NCI-H774 (cell line): ENCODE results near the gene PRKCE.
"Not testable (repeated sequence)": the region's sequence is repeated elsewhere in the genome, so short reads cannot be mapped to it uniquely, and the experiment has no call there.

ENCODE experiments used
- DNase-seq: peaks from one replicate; lab custom pipeline; 2025; lab: John Stamatoyannopoulos, UW

PRKCE gene

DNA sequence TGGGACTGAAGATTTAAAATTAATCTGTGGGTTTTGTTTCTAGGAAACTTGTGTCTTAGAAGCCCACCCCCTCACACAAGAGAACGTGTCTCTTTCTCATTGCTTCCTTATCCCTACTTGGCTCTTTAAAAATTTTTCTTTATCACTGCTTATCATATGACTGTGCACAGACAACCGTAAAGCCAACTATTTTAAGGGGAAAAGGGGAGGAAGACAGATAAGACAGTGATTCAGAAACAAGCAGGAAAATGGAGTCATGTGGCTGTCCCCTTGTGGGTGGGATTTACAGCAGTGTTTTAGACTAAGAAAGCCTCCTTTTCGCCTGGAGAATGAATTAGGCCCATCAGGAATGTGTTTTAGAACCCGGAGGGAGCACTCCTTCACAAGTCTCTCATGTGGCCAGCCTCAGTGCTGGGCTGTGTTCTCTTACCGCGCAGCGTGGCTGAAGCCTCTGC lies 17.6 kb downstream of the PRKCE start:
- DNase-seq, result no peak

GRCh38 chr2:45670646-45671045 lies 19.2 kb downstream of the PRKCE start:
- DNase-seq, result no peak

DNA sequence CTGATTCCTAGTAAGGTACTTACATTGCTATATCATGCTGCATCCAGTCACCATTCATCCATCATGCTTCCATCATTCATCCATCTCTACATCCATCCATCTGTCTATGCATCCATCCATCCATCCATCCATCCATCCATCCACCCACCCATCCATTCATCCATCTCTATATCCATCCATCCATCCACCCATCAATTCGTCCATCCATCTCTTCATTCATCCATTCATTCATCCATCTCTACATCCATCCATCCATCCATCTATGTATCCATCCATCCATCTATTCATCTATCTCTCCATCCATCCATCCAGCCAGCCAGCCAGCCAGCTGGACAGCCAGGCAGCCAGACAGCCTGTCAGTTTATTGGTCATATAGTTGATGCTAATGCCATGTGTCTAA lies 20.7 kb downstream of the PRKCE start:
- no peak for DNase-seq

- DNase-seq, result no peak
Measured at GRCh38 chr2:45674035-45674816, 22.8 kb downstream of the PRKCE start.

DNA sequence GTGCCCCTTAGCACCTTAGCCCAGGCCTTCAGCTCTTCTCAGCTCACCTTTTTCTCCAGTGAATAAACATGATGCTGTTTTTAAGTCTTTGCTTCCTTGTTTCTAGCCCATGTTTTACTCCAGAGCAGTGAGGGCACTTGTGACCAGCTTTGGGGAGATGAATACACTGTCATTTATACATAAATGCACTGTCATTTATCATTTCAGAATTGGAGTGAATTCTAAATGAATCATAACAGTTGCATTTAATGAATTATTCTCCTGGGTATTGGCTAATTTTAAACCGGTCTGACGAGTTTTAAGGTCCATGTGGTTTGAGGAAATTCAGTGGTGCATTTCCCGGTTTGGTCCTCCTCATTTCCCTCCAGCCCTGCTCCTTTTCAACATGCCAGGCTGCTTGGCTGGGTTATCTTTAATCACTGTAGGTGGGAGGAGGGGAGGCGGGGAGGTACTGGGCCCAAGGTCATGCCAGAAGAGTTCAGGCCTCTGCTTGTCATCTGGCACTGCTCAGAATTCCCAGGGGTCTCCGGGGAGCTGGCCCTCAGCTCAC lies 23.9 kb downstream of the PRKCE start:
- DNase-seq, result peak; percentile 7

GRCh38 chr2:45676088-45676487 lies 24.6 kb downstream of the PRKCE start:
- DNase-seq, result no peak

- DNase-seq, result no peak
Measured at GRCh38 chr2:45678791-45679348, 27.4 kb downstream of the PRKCE start.

DNA sequence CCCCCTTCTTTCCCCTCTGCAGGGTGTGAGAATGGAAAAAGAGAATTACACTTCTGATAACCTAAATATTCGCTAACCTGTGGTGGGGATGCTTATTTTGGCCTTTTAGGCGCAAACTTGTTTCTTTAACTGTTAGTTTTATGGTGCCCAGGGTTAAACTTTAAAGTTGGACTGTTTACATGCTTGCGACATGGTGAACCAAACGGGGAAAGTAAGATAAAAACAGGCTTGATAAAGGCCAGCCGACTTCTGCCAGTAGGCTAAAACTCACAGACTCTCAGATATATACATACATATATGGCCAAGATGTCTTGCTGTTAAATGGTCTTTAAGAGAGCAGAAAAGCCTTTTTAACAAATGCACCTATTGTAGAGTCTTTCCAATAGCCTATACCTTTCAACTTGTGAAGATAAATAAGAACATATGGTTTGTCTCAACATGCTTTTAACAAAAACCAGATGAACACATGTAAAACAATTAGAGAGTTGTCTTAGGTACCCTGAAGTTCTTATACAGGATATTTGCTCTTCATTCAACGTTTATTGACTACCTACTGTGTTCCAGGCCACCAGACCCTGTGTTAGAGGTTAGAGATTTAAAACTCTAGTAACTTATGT lies 29.0 kb downstream of the PRKCE start:
- DNase-seq, result no peak

DNA sequence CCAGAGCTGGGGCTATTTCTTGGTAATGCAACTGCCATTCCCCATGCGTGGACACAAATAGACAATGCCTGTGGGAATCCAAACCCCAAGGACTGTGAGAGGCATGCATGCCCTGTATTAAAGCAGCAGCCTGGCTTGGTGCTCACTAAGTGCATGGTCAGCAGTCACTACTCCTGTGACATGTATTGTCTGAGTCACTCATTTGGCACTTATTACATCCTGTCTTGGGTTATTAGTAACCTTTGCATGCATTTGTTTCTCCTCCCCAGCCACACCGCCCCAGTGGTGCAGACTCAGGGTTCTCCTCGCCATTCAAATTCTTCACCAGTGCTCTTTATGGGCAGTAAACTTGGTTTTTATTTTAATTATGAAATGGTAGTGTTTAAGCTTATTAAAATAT lies 30.2 kb downstream of the PRKCE start:
- DNase-seq, result peak; percentile 13

DNA sequence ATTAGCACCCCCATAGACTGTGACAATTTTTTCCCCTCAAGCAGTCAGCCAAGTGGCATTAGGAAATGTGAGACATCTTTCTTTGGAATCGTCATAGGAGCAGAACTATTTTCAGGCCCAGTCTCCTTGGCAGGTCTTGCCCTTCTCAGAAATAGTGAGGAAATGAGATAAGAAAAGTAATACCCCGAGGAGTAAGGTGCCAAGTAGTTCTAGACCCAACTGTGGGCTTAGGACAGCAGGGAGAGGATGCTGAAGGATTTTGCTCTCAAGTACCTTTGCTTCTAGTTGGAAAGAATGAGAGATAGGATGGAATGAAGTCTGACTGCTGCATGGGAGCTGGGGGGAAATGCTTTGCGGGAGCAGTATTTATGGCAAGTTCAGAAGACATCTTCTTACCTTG lies 31.8 kb downstream of the PRKCE start:
- no peak for DNase-seq

DNA sequence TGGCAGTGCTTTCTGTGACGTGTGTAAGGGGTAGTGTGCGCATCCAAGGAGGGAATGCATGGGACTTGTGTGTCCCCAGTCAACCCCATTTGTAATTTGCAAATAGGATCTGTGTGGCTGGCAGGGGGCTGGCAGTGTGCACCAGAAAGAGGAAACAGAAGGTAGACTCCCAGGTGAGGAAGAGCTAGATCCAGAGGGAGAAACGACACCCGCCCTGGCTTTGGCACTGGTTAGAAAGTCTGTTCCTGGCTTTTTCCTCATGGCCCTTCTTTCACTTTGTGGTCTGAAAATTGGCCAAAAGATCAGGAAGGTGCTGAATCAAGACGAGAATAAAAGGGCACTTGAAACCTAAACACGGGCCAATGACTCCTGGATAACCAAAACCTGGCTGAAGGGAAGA lies 33.3 kb downstream of the PRKCE start:
- DNase-seq, result no peak

- no peak for DNase-seq
Measured at GRCh38 chr2:45685260-45685659, 33.8 kb downstream of the PRKCE start.

GRCh38 chr2:45687964-45688363 lies 36.5 kb downstream of the PRKCE start:
- DNase-seq, result no peak

DNA sequence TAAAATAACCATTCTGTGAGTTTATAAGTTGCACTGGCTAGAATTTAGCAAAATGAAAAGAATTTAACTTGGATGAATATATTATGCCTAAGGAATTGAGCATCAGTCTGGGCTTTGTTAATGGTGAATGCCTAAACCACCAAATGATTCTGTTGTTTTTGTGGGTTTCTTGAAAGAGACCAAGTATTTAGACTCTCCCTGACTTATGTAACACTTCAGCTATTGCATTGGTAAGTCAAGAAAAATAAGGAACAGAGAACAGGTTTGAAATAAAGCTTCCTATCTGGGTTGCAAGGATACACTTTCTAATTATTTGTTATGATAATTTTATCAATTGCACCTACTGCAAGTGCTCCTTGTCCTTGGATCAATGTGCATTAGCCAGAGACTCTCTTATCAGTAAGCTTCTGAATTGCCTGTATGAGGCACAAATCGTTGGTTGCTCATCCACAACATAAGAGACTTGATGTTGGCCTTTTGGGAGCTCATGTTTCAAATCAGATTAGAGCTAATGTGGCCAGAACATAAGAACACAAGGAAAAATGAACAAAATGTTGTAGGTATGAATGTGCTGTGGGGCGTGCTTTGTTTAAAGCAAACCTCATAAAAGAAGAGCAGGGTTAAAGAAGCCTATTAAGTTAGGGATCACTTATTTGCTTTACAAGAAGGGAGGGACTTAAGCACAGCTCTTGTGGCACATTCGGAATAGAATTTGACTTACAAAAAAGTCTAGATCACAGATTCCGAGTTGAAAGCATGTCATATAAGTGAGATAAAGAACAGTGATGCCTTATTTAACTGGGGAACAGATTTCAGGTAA lies 37.2 kb downstream of the PRKCE start:
- DNase-seq, result no peak

- no peak for DNase-seq
Measured at GRCh38 chr2:45690231-45690630, 38.8 kb downstream of the PRKCE start.

- no peak for DNase-seq
Measured at GRCh38 chr2:45691171-45691999, 39.9 kb downstream of the PRKCE start.

- DNase-seq, result no peak
Measured at GRCh38 chr2:45692566-45692965, 41.1 kb downstream of the PRKCE start.

DNA sequence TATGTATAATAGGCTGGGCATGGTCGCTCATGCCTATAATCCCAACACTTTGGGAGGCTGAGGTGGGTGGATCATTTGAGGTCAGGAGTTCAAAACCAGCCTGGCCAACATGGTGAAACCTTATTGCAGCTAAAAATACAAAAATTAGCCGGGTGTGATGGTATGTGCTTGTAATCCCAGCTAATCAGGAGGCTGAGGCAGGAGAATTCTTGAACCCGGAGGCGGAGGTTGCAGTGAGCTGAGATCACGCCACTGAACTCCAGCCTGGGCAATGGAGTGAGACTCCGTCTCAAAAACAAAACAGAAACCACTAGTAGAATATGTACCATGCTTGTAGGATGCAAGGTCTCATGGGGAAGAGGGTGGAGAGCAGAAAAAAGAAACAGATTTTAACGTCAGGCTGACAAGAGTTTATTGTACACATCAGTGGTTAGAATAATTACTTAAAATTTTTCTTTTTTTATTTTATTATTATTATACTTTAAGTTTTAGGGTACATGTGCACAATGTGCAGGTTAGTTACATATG lies 44.1 kb downstream of the PRKCE start:
- DNase-seq, result not testable (repeated sequence)

DNA sequence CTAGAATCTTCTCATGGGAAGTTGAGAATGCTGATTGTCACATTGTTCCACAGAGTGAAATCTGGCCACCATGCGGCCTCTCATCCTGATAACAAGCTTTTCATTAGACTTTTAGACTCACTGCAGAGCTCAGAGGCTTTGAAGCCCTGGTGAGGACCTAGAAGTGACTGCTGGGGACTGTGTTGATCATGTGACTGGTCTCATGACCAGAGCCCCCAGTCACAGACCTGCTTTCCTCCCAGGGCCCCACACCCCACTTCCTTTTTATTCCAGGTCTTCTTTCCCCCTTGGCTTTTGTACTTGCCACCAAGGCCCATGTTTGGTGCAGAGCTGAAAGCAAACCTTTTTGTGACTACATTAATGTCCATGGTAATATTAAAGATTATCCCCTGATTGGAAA lies 45.2 kb downstream of the PRKCE start:
- DNase-seq, result no peak

- DNase-seq, result no peak
Measured at GRCh38 chr2:45697190-45697589, 45.7 kb downstream of the PRKCE start.

GRCh38 chr2:45698554-45698953 lies 47.1 kb downstream of the PRKCE start:
- no peak for DNase-seq
